Measurements from ENCODE around the gene GBX1. TPM values are rescaled to one million over a fixed set of nuclear protein-coding genes. Genes with fewer than 3 reads are reported as not detected.
A peak's percentile ranks its signal among the peaks of the same experiment; 100 is the strongest.

Gene GBX1
- polyA plus RNA-seq, 4 donors, result 0.27 to 0.34 TPM; not detected in 2

- no peak for DNase-seq (ENCODE audit: low read depth in 4 of 4, low spot score in 3 of 4)
These were observed 36.7 kb downstream of the GBX1 start for GRCh38 chr7:151130741-151131157.

- DNase-seq (ENCODE audit: low read depth in 4 of 4, low spot score in 3 of 4), result no peak
These were observed 37.4 kb downstream of the GBX1 start for GRCh38 chr7:151129960-151130591.

- no peak for DNase-seq (ENCODE audit: low read depth in 4 of 4, low spot score in 3 of 4)
These were observed 38.2 kb downstream of the GBX1 start for GRCh38 chr7:151129117-151129959.

- no peak for DNase-seq (ENCODE audit: low read depth in 4 of 4, low spot score in 3 of 4)
These were observed 38.8 kb downstream of the GBX1 start for GRCh38 chr7:151128716-151129115.

GRCh38 chr7:151128144-151128543 is 39.4 kb downstream of the GBX1 start:
- DNase-seq (ENCODE audit: low read depth in 4 of 4, low spot score in 3 of 4), result no peak

- DNase-seq (ENCODE audit: low read depth in 4 of 4, low spot score in 3 of 4), result no peak
These were observed 40.9 kb downstream of the GBX1 start for GRCh38 chr7:151126491-151127137.

- no peak for DNase-seq (ENCODE audit: low read depth in 4 of 4, low spot score in 3 of 4)
These were observed 41.5 kb downstream of the GBX1 start for GRCh38 chr7:151125846-151126481.

- no peak for DNase-seq (ENCODE audit: low read depth in 4 of 4, low spot score in 3 of 4)
These were observed 42.0 kb downstream of the GBX1 start for GRCh38 chr7:151125470-151125845.

- DNase-seq (ENCODE audit: low read depth in 4 of 4, low spot score in 3 of 4), result no peak
These were observed 42.5 kb downstream of the GBX1 start for GRCh38 chr7:151124899-151125399.

GRCh38 chr7:151124481-151124880 is 43.0 kb downstream of the GBX1 start:
- DNase-seq (ENCODE audit: low read depth in 4 of 4, low spot score in 3 of 4), result no peak

GRCh38 chr7:151123822-151124464 is 43.6 kb downstream of the GBX1 start:
- peak in 1 of 4 donors; percentile 57 for DNase-seq (ENCODE audit: low read depth in 4 of 4, low spot score in 3 of 4)

GRCh38 chr7:151123158-151123821 is 44.2 kb downstream of the GBX1 start:
- no peak for DNase-seq (ENCODE audit: low read depth in 4 of 4, low spot score in 3 of 4)

GRCh38 chr7:151122796-151123157 is 44.7 kb downstream of the GBX1 start:
- DNase-seq (ENCODE audit: low read depth in 4 of 4, low spot score in 3 of 4), result no peak

GRCh38 chr7:151122276-151122675 is 45.2 kb downstream of the GBX1 start:
- DNase-seq (ENCODE audit: low read depth in 4 of 4, low spot score in 3 of 4), result no peak

- DNase-seq (ENCODE audit: low read depth in 4 of 4, low spot score in 3 of 4), result no peak
These were observed 45.9 kb downstream of the GBX1 start for GRCh38 chr7:151121380-151122170.

GRCh38 chr7:151120896-151121295 is 46.6 kb downstream of the GBX1 start:
- DNase-seq (ENCODE audit: low read depth in 4 of 4, low spot score in 3 of 4), result no peak

- no peak for DNase-seq (ENCODE audit: low read depth in 4 of 4, low spot score in 3 of 4)
These were observed 47.6 kb downstream of the GBX1 start for GRCh38 chr7:151119902-151120301.

- DNase-seq (ENCODE audit: low read depth in 4 of 4, low spot score in 3 of 4), result no peak
These were observed 48.5 kb downstream of the GBX1 start for GRCh38 chr7:151119055-151119415.
